HG03575 (cell line): ENCODE results near the gene CCDC159.
"Not testable (repeated sequence)": the region's sequence is repeated elsewhere in the genome, so short reads cannot be mapped to it uniquely, and the experiment has no call there.

Source experiments
- ATAC-seq: cut with Tn5 transposase; IDR thresholded peaks from one replicate; pipeline ENCODE4 v1.9.1; 2021; ENCODE audit not compliant: unreplicated experiment, insufficient number of reproducible peaks, low FRiP score; ENCODE audit errors: extremely low read depth

CCDC159 gene

GRCh38 chr19:11346104-11346940 is at the start of gene CCDC159, which contains the start of gene TMEM205:
TSS of gene CCDC159 (plus strand) at chr19:11346519. CDS start at chr19:11346607, 88 bp downstream.
TSS of gene TMEM205 (minus strand) at chr19:11346268. CDS start at chr19:11345619, 649 bp downstream.
- ATAC-seq: peak; percentile 66

- no peak for ATAC-seq
Observed at GRCh38 chr19:11299946-11300810, 46.1 kb upstream of the CCDC159 start.

GRCh38 chr19:11300811-11301120 is 45.6 kb upstream of the CCDC159 start:
- ATAC-seq: no peak

- no peak for ATAC-seq
Observed at GRCh38 chr19:11304936-11305335, 41.4 kb upstream of the CCDC159 start.

GRCh38 chr19:11306337-11306736 is 40.0 kb upstream of the CCDC159 start:
- ATAC-seq: no peak

GRCh38 chr19:11320278-11320995 is 25.9 kb upstream of the CCDC159 start:
- ATAC-seq: not testable (repeated sequence)

GRCh38 chr19:11321191-11322126 is 24.9 kb upstream of the CCDC159 start:
- no peak for ATAC-seq

GRCh38 chr19:11322269-11323024 is 23.9 kb upstream of the CCDC159 start:
- ATAC-seq: no peak

- no peak for ATAC-seq
Observed at GRCh38 chr19:11323601-11324078, 22.7 kb upstream of the CCDC159 start.

- ATAC-seq: no peak
Observed at GRCh38 chr19:11324079-11324661, 22.1 kb upstream of the CCDC159 start.

- ATAC-seq: no peak
Observed at GRCh38 chr19:11324748-11325389, 21.4 kb upstream of the CCDC159 start.

GRCh38 chr19:11325544-11325943 is 20.8 kb upstream of the CCDC159 start:
- ATAC-seq: no peak

- no peak for ATAC-seq
Observed at GRCh38 chr19:11330127-11330526, 16.2 kb upstream of the CCDC159 start.

- no peak for ATAC-seq
Observed at GRCh38 chr19:11331502-11331901, 14.8 kb upstream of the CCDC159 start.

GRCh38 chr19:11332822-11333221 is 13.5 kb upstream of the CCDC159 start:
- no peak for ATAC-seq

- not testable (repeated sequence) for ATAC-seq
Observed at GRCh38 chr19:11333838-11334237, 12.5 kb upstream of the CCDC159 start.
